Stomach (tissue), 4 donors: ENCODE measurements around the gene GNPTAB.
"Not testable (repeated sequence)": the region's sequence is repeated elsewhere in the genome, so short reads cannot be mapped to it uniquely, and the experiment has no call there.

ENCODE experiments used
- EP300 ChIP-seq: sonication (generic); formaldehyde crosslinking; IDR thresholded peaks from one replicate; pipeline ENCODE4 v1.6.1; 2017; ENCODE audit warnings: antibody characterized with exemption
- TF ChIP-seq, protein P1 (sequence below), 7 experiments: fragments of 450-650 bp in 4 of 7; fragments of 200-600 bp in 3 of 7; sonication (generic) in 3 of 7; IDR thresholded peaks; one replicate each; pipeline ENCODE4 v1.5.1; 2016 to 2019; ENCODE audit warnings: antibody characterized with exemption in 7 of 7, control low read depth in 2 of 7, mild to moderate bottlenecking in 1 of 7

DNA sequence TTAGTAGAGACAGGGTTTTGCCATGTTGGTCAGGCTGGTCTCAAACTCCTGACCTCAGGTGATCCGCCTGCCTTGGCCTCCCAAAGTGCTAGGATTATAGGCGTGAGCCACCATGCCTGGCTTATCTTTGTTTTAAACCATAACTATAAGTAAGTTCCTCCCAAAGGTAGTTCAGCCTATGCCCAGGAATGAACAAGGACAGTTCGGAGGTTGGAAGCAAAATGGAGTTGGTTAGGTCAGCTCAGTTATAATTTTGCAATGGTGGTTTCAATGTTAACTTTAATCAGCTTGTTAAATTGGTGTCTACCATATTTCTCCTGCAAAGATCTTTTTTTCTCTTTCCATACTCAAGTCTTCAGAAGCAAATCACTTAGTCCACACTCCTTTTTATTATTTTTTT lies 36.9 kb upstream of the GNPTAB start:
- not testable (repeated sequence) for TF ChIP-seq EP300
- TF ChIP-seq, protein P1, sequence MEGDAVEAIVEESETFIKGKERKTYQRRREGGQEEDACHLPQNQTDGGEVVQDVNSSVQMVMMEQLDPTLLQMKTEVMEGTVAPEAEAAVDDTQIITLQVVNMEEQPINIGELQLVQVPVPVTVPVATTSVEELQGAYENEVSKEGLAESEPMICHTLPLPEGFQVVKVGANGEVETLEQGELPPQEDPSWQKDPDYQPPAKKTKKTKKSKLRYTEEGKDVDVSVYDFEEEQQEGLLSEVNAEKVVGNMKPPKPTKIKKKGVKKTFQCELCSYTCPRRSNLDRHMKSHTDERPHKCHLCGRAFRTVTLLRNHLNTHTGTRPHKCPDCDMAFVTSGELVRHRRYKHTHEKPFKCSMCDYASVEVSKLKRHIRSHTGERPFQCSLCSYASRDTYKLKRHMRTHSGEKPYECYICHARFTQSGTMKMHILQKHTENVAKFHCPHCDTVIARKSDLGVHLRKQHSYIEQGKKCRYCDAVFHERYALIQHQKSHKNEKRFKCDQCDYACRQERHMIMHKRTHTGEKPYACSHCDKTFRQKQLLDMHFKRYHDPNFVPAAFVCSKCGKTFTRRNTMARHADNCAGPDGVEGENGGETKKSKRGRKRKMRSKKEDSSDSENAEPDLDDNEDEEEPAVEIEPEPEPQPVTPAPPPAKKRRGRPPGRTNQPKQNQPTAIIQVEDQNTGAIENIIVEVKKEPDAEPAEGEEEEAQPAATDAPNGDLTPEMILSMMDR (IDR thresholded peaks at IDR 0.05): not testable (repeated sequence)
